K562 (cell line): ENCODE results near the gene NDUFV2. TPM values are rescaled to one million over a fixed set of nuclear protein-coding genes. Genes with fewer than 3 reads are reported as not detected.
A peak's percentile ranks its signal among the peaks of the same experiment; 100 is the strongest.

Experiments
- BRD9 ChIP-seq: fragments of 450-650 bp; IDR thresholded peaks from 2 replicates; pipeline ENCODE4 v1.6.1; 2018; ENCODE audit warnings: low read depth; ENCODE audit not compliant: partially characterized antibody
- CREBBP ChIP-seq: IDR thresholded peaks from one replicate; pipeline ENCODE4 v1.6.1; 2012; ENCODE audit warnings: low read depth, mild to moderate bottlenecking, control low read depth, inconsistent platforms, low read length
- EGR1 ChIP-seq: fragments of 450-650 bp; conservative IDR thresholded peaks from 2 replicates; pipeline ENCODE4 v1.6.1; 2017; ENCODE audit warnings: mild to moderate bottlenecking
- FOXK2 ChIP-seq, 2 experiments: fragments of 450-650 bp; IDR thresholded peaks in 1 of 2; conservative IDR thresholded peaks in 1 of 2; 2 replicates each; pipeline ENCODE4 v1.6.1; 2016; ENCODE audit warnings: low read depth in 2 of 2, mild to moderate bottlenecking in 1 of 2
- FOXM1 ChIP-seq, 2 experiments: fragments of 450-650 bp in 1 of 2; sonication (generic) in 1 of 2; formaldehyde crosslinking in 1 of 2; IDR thresholded peaks; 2 replicates each; pipeline versions ENCODE4 v1.6.1 to v1.9.0; 2017 to 2022; ENCODE audit warnings: low read depth in 2 of 2, mild to moderate bottlenecking in 2 of 2, missing genetic modification reagents in 1 of 2, moderate library complexity in 1 of 2
- HEY1 ChIP-seq: fragments of 250-450 bp; sonication (Bioruptor Pico); IDR thresholded peaks from 2 replicates; pipeline ENCODE4 v1.5.0; 2020; ENCODE audit warnings: mild to moderate bottlenecking, moderate library complexity, borderline replicate concordance
- HIVEP1 ChIP-seq: fragments of 250-450 bp; sonication (Bioruptor Pico); IDR thresholded peaks from 2 replicates; pipeline ENCODE4 v1.4.0; 2020; ENCODE audit warnings: mild to moderate bottlenecking
- HLTF ChIP-seq: fragments of 450-650 bp; IDR thresholded peaks from 2 replicates; pipeline ENCODE4 v1.6.1; 2016
- HNRNPUL1 ChIP-seq: fragments of 200-400 bp; formaldehyde crosslinking; IDR thresholded peaks from 2 replicates; pipeline ENCODE4 v1.6.1; 2017; ENCODE audit warnings: low read length
- MECOM ChIP-seq: fragments of 250-450 bp; sonication (Bioruptor Pico); IDR thresholded peaks from 2 replicates; pipeline ENCODE4 v1.8.0; 2022; ENCODE audit warnings: inconsistent platforms
- NRF1 ChIP-seq, 2 experiments: fragments of 450-650 bp; IDR thresholded peaks in 1 of 2; conservative IDR thresholded peaks in 1 of 2; 2 replicates each; pipeline ENCODE4 v1.6.1; 2014; ENCODE audit warnings: mild to moderate bottlenecking in 2 of 2
- PCBP1 ChIP-seq: fragments of 200-400 bp; formaldehyde crosslinking; IDR thresholded peaks from 2 replicates; pipeline ENCODE4 v1.6.1; 2018; ENCODE audit warnings: mild to moderate bottlenecking, low read depth, low read length; ENCODE audit not compliant: poor library complexity, severe bottlenecking
- PHF8 ChIP-seq: fragments of 200-600 bp; sonication (generic); IDR thresholded peaks from 2 replicates; pipeline ENCODE4 v1.6.1; 2012; ENCODE audit warnings: mixed run types, mild to moderate bottlenecking, inconsistent platforms, low read length, moderate library complexity, borderline replicate concordance
- POLR2G ChIP-seq: fragments of 200-400 bp; formaldehyde crosslinking; IDR thresholded peaks from 2 replicates; pipeline ENCODE4 v1.6.1; 2017; ENCODE audit warnings: low read depth, mild to moderate bottlenecking, antibody characterized with exemption, low read length, moderate library complexity
- PYGO2 ChIP-seq: fragments of 450-650 bp; IDR thresholded peaks from 2 replicates; pipeline ENCODE4 v1.6.1; 2016; ENCODE audit warnings: mild to moderate bottlenecking, missing genetic modification characterization, moderate library complexity, missing compliant biosample characterization
- RBM25 ChIP-seq: fragments of 200-400 bp; formaldehyde crosslinking; IDR thresholded peaks from 2 replicates; pipeline ENCODE4 v1.6.1; 2018; ENCODE audit warnings: low read length, low read depth, moderate library complexity; ENCODE audit not compliant: severe bottlenecking
- ZC3H4 ChIP-seq: sonication (generic); formaldehyde crosslinking; IDR thresholded peaks from 2 replicates; pipeline ENCODE4 v1.9.0; 2021; ENCODE audit warnings: missing genetic modification reagents, borderline replicate concordance
- ZFX ChIP-seq: sonication (generic); formaldehyde crosslinking; IDR thresholded peaks from 2 replicates; pipeline ENCODE4 v1.8.0; 2022; ENCODE audit warnings: mild to moderate bottlenecking, missing genetic modification reagents, moderate library complexity
- ZNF274 ChIP-seq: IDR thresholded peaks from 2 replicates; pipeline ENCODE4 v1.6.1; 2011; ENCODE audit warnings: low read depth, mild to moderate bottlenecking, low read length, moderate library complexity, borderline replicate concordance
- ZNF395 ChIP-seq: fragments of 200-800 bp; sonication (Bioruptor generic); IDR thresholded peaks from 2 replicates; pipeline ENCODE4 v1.6.1; 2017; ENCODE audit warnings: missing genetic modification characterization, missing compliant biosample characterization
- ZNF76 ChIP-seq: fragments of 250-450 bp; sonication (Bioruptor Pico); IDR thresholded peaks from 2 replicates; pipeline ENCODE4 v1.4.0; 2020; ENCODE audit warnings: mild to moderate bottlenecking, moderate library complexity, borderline replicate concordance
- ZZZ3 ChIP-seq: fragments of 450-650 bp; IDR thresholded peaks from 2 replicates; pipeline ENCODE4 v1.6.1; 2016; ENCODE audit warnings: antibody characterized with exemption, mild to moderate bottlenecking, moderate library complexity
- polyA plus RNA-seq, 8 experiments: library from polyadenylated mRNA; depleted of rRNA in 4 of 8; stranded (reverse) in 5 of 8; unstranded in 3 of 8; fragments of >200 nt; fragmentation: Nextera tagmentation in 2 of 8; fragmentation: Illumina TruSeq in 1 of 8; extraction: Ambion mirVana in 2 of 8; extraction: Trizol in 1 of 8; gene quantifications; 2 replicates each; pipeline versions ENCODE4 v1.2.1 to v1.2.3, GENCODE V29; 2011 to 2014; ENCODE audit warnings: inconsistent platforms in 1 of 8, missing spikeins in 1 of 8
- total RNA-seq, 7 experiments: library from RNA; depleted of rRNA in 6 of 7; stranded (reverse); fragments of >200 nt in 6 of 7; fragmentation: Illumina TruSeq in 2 of 7; extraction: Trizol in 2 of 7; gene quantifications; 2 replicates each; pipeline versions ENCODE4 v1.2.1 to v1.2.3, GENCODE V29; 2011 to 2021; ENCODE audit warnings: low replicate concordance in 1 of 7
- TF ChIP-seq, protein P1 (sequence below): fragments of 250-450 bp; sonication (Bioruptor Pico); IDR thresholded peaks from 2 replicates; pipeline ENCODE4 v1.4.0; 2020; ENCODE audit warnings: mild to moderate bottlenecking, moderate library complexity, borderline replicate concordance

The NDUFV2 gene
- total and polyA plus RNA-seq, 9 of the 15 experiments (the other 6 are each of a cell fraction or from before 2014, with no cell fraction given): 213 to 550 (median 384) TPM

GRCh38 chr18:9136315-9137155 is 34.0 kb downstream of the NDUFV2 start, which contains the start of gene ANKRD12 (continued):
- TF ChIP-seq POLR2G (peak; percentile 93), NRF1 (conservative IDR thresholded peaks at IDR 0.05 in 1 of 2, IDR thresholded peaks at IDR 0.05 in 1 of 2) (peak; percentile 74 to 80; a peak in 3 of 4 replicates), ZZZ3 (no peak), FOXM1 (IDR thresholded peaks at IDR 0.05; ENCODE audit: low read depth) (no peak; the same call in 1 of the 2 replicates), FOXM1 (CRISPR knock-in tag; IDR thresholded peaks at IDR 0.05; ENCODE audit: low read depth) (no peak), RBM25 (peak; percentile 90), HIVEP1 (CRISPR knock-in tag) (no peak), PCBP1 (peak; percentile 63), BRD9 (no peak), CREBBP (no peak), ZNF395 (CRISPR knock-in tag) (peak; percentile 45; the same call in 1 of the 2 replicates), ZNF76 (no peak), PHF8 (peak; percentile 75), HLTF (0 out of 2 replicates have a peak, but pooled peaks have one; percentile 65), ZNF274 (no peak), EGR1 (no peak; the same call in 1 of the 2 replicates), HEY1 (CRISPR knock-in tag) (peak; percentile 90), HNRNPUL1 (no peak), ZC3H4 (CRISPR knock-in tag) (no peak), MECOM (CRISPR knock-in tag) (no peak), PYGO2 (tag) (no peak), ZFX (CRISPR knock-in tag) (peak; percentile 60), FOXK2 (conservative IDR thresholded peaks at IDR 0.05 in 1 of 2, IDR thresholded peaks at IDR 0.05 in 1 of 2; ENCODE audit: low read depth in 2 of 2) (peak; percentile 51 to 99; a peak in 3 of 4 replicates)
- TF ChIP-seq, protein P1, sequence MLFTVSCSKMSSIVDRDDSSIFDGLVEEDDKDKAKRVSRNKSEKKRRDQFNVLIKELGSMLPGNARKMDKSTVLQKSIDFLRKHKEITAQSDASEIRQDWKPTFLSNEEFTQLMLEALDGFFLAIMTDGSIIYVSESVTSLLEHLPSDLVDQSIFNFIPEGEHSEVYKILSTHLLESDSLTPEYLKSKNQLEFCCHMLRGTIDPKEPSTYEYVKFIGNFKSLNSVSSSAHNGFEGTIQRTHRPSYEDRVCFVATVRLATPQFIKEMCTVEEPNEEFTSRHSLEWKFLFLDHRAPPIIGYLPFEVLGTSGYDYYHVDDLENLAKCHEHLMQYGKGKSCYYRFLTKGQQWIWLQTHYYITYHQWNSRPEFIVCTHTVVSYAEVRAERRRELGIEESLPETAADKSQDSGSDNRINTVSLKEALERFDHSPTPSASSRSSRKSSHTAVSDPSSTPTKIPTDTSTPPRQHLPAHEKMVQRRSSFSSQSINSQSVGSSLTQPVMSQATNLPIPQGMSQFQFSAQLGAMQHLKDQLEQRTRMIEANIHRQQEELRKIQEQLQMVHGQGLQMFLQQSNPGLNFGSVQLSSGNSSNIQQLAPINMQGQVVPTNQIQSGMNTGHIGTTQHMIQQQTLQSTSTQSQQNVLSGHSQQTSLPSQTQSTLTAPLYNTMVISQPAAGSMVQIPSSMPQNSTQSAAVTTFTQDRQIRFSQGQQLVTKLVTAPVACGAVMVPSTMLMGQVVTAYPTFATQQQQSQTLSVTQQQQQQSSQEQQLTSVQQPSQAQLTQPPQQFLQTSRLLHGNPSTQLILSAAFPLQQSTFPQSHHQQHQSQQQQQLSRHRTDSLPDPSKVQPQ: peak; percentile 99
